ENCODE measurements around the gene MYO3B.

DNA sequence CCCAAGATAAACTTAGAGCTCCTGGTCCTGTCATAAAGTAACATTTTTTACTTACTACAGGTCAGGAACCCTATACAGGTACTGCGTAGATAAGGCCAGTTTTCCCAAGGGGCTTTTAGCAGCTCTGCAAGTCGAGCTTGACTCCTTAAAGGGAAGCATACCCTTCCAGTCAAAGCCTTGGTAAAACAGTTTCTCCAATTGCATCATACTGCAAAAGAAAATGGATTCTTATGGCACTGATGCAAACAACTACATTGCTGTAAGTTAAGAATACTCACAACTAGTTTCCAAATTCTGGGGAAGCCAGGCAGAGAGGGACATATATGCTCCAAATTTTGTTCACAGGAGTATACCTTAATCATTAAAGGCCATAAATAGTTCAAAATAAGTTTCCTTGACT is 31.0 kb downstream of the MYO3B start:
- TF ChIP-seq EP300 (IDR thresholded peaks at IDR 0.05; ENCODE audit: borderline replicate concordance in 1 of 2, low read depth in 1 of 2, low read length in 1 of 2) (no peak), CHD2 (IDR thresholded peaks at IDR 0.05; ENCODE audit: low read length, partially characterized antibody) (no peak), FOXM1 (IDR thresholded peaks at IDR 0.05; ENCODE audit: low read depth) (no peak), TAF1 (IDR thresholded peaks at IDR 0.05; ENCODE audit: borderline replicate concordance, low read depth, low read length) (no peak), GATA2 (CRISPR knock-in tag; IDR thresholded peaks at IDR 0.05) (no peak), POLR2AphosphoS5 (IDR thresholded peaks at IDR 0.05; ENCODE audit: low read depth, low read length) (no peak), SIN3A (IDR thresholded peaks at IDR 0.05; ENCODE audit: borderline replicate concordance, low read depth, low read length) (no peak)
- TF ChIP-seq, protein P1, sequence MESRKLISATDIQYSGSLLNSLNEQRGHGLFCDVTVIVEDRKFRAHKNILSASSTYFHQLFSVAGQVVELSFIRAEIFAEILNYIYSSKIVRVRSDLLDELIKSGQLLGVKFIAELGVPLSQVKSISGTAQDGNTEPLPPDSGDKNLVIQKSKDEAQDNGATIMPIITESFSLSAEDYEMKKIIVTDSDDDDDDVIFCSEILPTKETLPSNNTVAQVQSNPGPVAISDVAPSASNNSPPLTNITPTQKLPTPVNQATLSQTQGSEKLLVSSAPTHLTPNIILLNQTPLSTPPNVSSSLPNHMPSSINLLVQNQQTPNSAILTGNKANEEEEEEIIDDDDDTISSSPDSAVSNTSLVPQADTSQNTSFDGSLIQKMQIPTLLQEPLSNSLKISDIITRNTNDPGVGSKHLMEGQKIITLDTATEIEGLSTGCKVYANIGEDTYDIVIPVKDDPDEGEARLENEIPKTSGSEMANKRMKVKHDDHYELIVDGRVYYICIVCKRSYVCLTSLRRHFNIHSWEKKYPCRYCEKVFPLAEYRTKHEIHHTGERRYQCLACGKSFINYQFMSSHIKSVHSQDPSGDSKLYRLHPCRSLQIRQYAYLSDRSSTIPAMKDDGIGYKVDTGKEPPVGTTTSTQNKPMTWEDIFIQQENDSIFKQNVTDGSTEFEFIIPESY (IDR thresholded peaks at IDR 0.05; ENCODE audit: borderline replicate concordance, low read depth) = no peak
- TF ChIP-seq, protein P2, sequence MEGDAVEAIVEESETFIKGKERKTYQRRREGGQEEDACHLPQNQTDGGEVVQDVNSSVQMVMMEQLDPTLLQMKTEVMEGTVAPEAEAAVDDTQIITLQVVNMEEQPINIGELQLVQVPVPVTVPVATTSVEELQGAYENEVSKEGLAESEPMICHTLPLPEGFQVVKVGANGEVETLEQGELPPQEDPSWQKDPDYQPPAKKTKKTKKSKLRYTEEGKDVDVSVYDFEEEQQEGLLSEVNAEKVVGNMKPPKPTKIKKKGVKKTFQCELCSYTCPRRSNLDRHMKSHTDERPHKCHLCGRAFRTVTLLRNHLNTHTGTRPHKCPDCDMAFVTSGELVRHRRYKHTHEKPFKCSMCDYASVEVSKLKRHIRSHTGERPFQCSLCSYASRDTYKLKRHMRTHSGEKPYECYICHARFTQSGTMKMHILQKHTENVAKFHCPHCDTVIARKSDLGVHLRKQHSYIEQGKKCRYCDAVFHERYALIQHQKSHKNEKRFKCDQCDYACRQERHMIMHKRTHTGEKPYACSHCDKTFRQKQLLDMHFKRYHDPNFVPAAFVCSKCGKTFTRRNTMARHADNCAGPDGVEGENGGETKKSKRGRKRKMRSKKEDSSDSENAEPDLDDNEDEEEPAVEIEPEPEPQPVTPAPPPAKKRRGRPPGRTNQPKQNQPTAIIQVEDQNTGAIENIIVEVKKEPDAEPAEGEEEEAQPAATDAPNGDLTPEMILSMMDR (IDR thresholded peaks at IDR 0.05) = no peak
- TF ChIP-seq, protein P3, sequence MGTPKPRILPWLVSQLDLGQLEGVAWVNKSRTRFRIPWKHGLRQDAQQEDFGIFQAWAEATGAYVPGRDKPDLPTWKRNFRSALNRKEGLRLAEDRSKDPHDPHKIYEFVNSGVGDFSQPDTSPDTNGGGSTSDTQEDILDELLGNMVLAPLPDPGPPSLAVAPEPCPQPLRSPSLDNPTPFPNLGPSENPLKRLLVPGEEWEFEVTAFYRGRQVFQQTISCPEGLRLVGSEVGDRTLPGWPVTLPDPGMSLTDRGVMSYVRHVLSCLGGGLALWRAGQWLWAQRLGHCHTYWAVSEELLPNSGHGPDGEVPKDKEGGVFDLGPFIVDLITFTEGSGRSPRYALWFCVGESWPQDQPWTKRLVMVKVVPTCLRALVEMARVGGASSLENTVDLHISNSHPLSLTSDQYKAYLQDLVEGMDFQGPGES (IDR thresholded peaks at IDR 0.05; ENCODE audit: low read depth, low read length) = no peak

Measured in SK-N-SH (cell line).